Lung (tissue), 12 donors: ENCODE measurements around the gene KCTD3. TPM values are rescaled to one million over a fixed set of nuclear protein-coding genes. Genes with fewer than 3 reads are reported as not detected.

ENCODE experiments used
- ATAC-seq: fragments of 200-7000 bp; cut with Tn5 transposase; one replicate; pipeline ENCODE4 v1.9.1; 2020; ENCODE audit warnings: moderate number of reproducible peaks; ENCODE audit not compliant: insufficient read depth, low FRiP score
- DNase-seq, 3 donors: peaks; one replicate each; pipeline ENCODE4 v3.0.0-alpha.2; 2013 to 2017
- H3K27ac ChIP-seq, 2 donors: one replicate each; pipeline ENCODE4 v1.5.1; 2013; ENCODE audit warnings: mild to moderate bottlenecking in 2 of 2, moderate library complexity in 2 of 2, control low read depth in 1 of 2, inconsistent platforms in 1 of 2, low read depth in 1 of 2, low read length in 1 of 2
- H3K27me3 ChIP-seq, 3 donors: one replicate each; pipeline ENCODE4 v1.5.1; 2013; ENCODE audit warnings: low read length in 2 of 3; ENCODE audit not compliant: control insufficient read depth in 3 of 3, insufficient read depth in 3 of 3
- H3K36me3 ChIP-seq, 4 donors: one replicate each; pipeline ENCODE4 v1.5.1; 2013; ENCODE audit warnings: low read length in 4 of 4, mild to moderate bottlenecking in 1 of 4, moderate library complexity in 1 of 4; ENCODE audit not compliant: control insufficient read depth in 4 of 4, insufficient read depth in 4 of 4
- H3K4me1 ChIP-seq, 5 donors: one replicate each; pipeline ENCODE4 v1.5.1; 2013; ENCODE audit warnings: low read length in 5 of 5, mild to moderate bottlenecking in 2 of 5, moderate library complexity in 1 of 5; ENCODE audit not compliant: control insufficient read depth in 5 of 5, insufficient read depth in 5 of 5
- H3K4me3 ChIP-seq: one replicate; pipeline ENCODE4 v1.5.1; 2013; ENCODE audit warnings: mild to moderate bottlenecking, control low read depth, moderate library complexity
- H3K9ac ChIP-seq, 2 donors: one replicate each; pipeline ENCODE4 v1.5.1; 2013; ENCODE audit warnings: low read length in 2 of 2, control low read depth in 1 of 2; ENCODE audit not compliant: insufficient read depth in 1 of 2
- H3K9me3 ChIP-seq, 4 donors: one replicate each; pipeline ENCODE4 v1.5.1; 2013; ENCODE audit warnings: low read length in 3 of 4, mild to moderate bottlenecking in 1 of 4, moderate library complexity in 1 of 4; ENCODE audit not compliant: control insufficient read depth in 4 of 4, insufficient read depth in 3 of 4
- WGBS, 2 donors: extraction: QIAGEN DNeasy Blood & Tissue Kit; methylation state at CpG; one replicate each; pipeline ENCODE4 v1.1.7; 2013; 5-methylcytosine and 5-hydroxymethylcytosine counted together
- polyA plus RNA-seq, 2 donors: library from polyadenylated mRNA; stranded (reverse); fragments of 200-250 nt; gene quantifications; one replicate each; pipeline ENCODE4 v1.2.1, GENCODE V29; 2013
- total RNA-seq, 2 donors: library from RNA; depleted of rRNA in 1 of 2; stranded (reverse); fragments of >200 nt in 1 of 2; gene quantifications; one replicate each; pipeline ENCODE4 v1.2.1, GENCODE V29; 2014 to 2021
- TF ChIP-seq, protein P1 (sequence below): IDR thresholded peaks from 2 replicates; pipeline ENCODE4 v1.5.1; 2012; ENCODE audit warnings: mild to moderate bottlenecking; ENCODE audit errors: control extremely low read depth, extremely low read depth
- donor health status: control.
- donor health status: control.
- donor health status: Bipolar disorder and iron deficiency.
- donor health status: healthy.
- donor health status: DM: yes; HTN: yes; CAD: no.

KCTD3 gene
- total and polyA plus RNA-seq, 4 donors = 11.6 to 47.5 (median 18.1) TPM

DNA sequence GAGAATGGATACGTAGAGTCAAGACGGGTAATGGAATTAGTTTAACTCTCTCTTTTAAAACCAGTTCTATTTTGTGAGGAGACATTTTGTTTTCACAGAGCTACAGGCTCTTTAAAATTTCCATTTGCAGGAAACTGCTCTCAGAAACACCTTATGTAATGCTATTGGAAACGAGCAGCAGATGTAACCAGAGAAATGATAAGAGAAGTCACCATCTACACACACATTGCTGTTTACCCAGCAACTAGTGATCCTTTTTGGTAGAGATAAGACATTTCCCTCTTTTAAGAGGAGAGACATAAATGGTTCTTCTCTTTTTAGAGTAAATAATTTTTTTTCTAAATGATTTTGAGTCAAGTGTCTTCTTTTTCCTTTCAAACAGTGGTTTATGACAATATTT, 80.6 kb downstream of the KCTD3 start:
- no peak overlapping the region for H3K27ac ChIP-seq
- H3K9me3 ChIP-seq = peaks cover 0 to 2% (median 0%) of the 10 kb centered on the region in 4 donors
- DNase-seq = no peak
- 70 to 74% methylated on average over 3 of the region's 3 CpGs for whole genome bisulfite sequencing, 2 donors
- no peak overlapping the region for H3K4me3 ChIP-seq
- peaks cover 0 to 4% (median 0%) of the 10 kb centered on the region in 3 donors for H3K27me3 ChIP-seq
- TF ChIP-seq, protein P1, sequence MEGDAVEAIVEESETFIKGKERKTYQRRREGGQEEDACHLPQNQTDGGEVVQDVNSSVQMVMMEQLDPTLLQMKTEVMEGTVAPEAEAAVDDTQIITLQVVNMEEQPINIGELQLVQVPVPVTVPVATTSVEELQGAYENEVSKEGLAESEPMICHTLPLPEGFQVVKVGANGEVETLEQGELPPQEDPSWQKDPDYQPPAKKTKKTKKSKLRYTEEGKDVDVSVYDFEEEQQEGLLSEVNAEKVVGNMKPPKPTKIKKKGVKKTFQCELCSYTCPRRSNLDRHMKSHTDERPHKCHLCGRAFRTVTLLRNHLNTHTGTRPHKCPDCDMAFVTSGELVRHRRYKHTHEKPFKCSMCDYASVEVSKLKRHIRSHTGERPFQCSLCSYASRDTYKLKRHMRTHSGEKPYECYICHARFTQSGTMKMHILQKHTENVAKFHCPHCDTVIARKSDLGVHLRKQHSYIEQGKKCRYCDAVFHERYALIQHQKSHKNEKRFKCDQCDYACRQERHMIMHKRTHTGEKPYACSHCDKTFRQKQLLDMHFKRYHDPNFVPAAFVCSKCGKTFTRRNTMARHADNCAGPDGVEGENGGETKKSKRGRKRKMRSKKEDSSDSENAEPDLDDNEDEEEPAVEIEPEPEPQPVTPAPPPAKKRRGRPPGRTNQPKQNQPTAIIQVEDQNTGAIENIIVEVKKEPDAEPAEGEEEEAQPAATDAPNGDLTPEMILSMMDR = no peak
- no peaks in the 10 kb centered on the region for H3K4me1 ChIP-seq
- H3K36me3 ChIP-seq = no peaks in the 10 kb centered on the region
- ATAC-seq = no peak
- H3K9ac ChIP-seq = no peak overlapping the region

DNA sequence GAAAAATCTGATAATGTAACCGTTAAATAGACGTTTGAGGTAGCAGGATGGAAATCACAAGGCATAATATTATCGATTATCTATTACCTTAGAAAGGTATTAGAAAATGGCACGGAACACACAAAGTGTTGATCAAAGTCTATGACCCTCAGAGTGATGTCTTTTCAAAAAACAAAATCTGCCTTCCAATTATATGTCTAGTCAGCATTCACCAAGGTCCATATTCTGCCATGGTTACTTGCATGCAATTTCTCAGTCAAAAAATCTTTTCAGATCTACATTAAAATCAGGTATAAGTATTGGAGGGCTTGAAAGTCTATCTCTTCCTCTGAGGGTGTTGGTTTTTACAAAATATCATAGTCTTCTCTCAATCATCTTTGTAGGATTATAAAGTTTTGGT, 81.9 kb downstream of the KCTD3 start:
- TF ChIP-seq, protein P1 = no peak
- WGBS, 2 donors = 91 to 93% methylated on average over 4 of the region's 4 CpGs
- H3K27me3 ChIP-seq = peaks cover 0 to 4% (median 0%) of the 10 kb centered on the region in 3 donors
- no peak overlapping the region for H3K27ac ChIP-seq
- no peak for ATAC-seq
- H3K9ac ChIP-seq = no peak overlapping the region
- peaks cover 0 to 2% (median 0%) of the 10 kb centered on the region in 4 donors for H3K9me3 ChIP-seq
- no peaks in the 10 kb centered on the region for H3K4me1 ChIP-seq
- no peak overlapping the region for H3K4me3 ChIP-seq
- no peak for DNase-seq
- H3K36me3 ChIP-seq = no peaks in the 10 kb centered on the region

GRCh38 chr1:215650446-215651149, 83.5 kb downstream of the KCTD3 start:
- H3K4me1 ChIP-seq = no peaks in the 10 kb centered on the region
- no peak overlapping the region for H3K9ac ChIP-seq
- H3K9me3 ChIP-seq = peaks cover 0 to 2% (median 0%) of the 10 kb centered on the region in 4 donors
- no peak overlapping the region for H3K4me3 ChIP-seq
- TF ChIP-seq, protein P1 = no peak
- H3K27me3 ChIP-seq = peaks cover 0 to 4% (median 0%) of the 10 kb centered on the region in 3 donors
- 58 to 59% methylated on average over 9 of the region's 9 CpGs for WGBS, 2 donors
- no peak for ATAC-seq
- no peak for DNase-seq
- H3K27ac ChIP-seq = no peak overlapping the region
- no peaks in the 10 kb centered on the region for H3K36me3 ChIP-seq
